HepG2 (cell line): Measurements from ENCODE around the gene FAHD1. TPM values are rescaled to one million over a fixed set of nuclear protein-coding genes. Genes with fewer than 3 reads are reported as not detected.

ENCODE experiments used
- ATF7-NPFF ChIP-seq: sonication (generic); formaldehyde crosslinking; IDR thresholded peaks from 2 replicates; pipeline ENCODE4 v1.8.1; 2023; ENCODE audit warnings: mild to moderate bottlenecking, low read depth, missing genetic modification reagents, moderate library complexity
- HDAC1 ChIP-seq: sonication (generic); formaldehyde crosslinking; IDR thresholded peaks from 2 replicates; pipeline ENCODE4 v1.5.1; 2020; ENCODE audit warnings: mild to moderate bottlenecking, missing genetic modification reagents
- HMGXB4 ChIP-seq, 2 experiments: sonication (generic) in 1 of 2; formaldehyde crosslinking in 1 of 2; IDR thresholded peaks; 2 replicates each; pipeline versions ENCODE4 v1.4.0 to v1.6.1; 2018 to 2020; ENCODE audit warnings: missing genetic modification reagents in 2 of 2, borderline replicate concordance in 1 of 2, low read depth in 1 of 2, mild to moderate bottlenecking in 1 of 2, missing biosample characterization in 1 of 2
- HNF4G ChIP-seq, 2 experiments: sonication (generic) in 1 of 2; formaldehyde crosslinking in 1 of 2; IDR thresholded peaks; 2 replicates each; pipeline versions ENCODE4 v1.4.0 to v1.6.1; 2011 to 2020; ENCODE audit warnings: borderline replicate concordance in 2 of 2, low read depth in 2 of 2, mild to moderate bottlenecking in 2 of 2, low read length in 1 of 2, missing genetic modification reagents in 1 of 2, moderate library complexity in 1 of 2
- HOXD1 ChIP-seq: sonication (generic); formaldehyde crosslinking; IDR thresholded peaks from 2 replicates; pipeline ENCODE4 v1.5.0; 2020; ENCODE audit warnings: missing genetic modification reagents
- POGZ ChIP-seq: sonication (generic); formaldehyde crosslinking; IDR thresholded peaks from 2 replicates; pipeline ENCODE4 v1.4.0; 2020; ENCODE audit warnings: mild to moderate bottlenecking, missing genetic modification reagents
- POLR2AphosphoS5 ChIP-seq: IDR thresholded peaks from 2 replicates; pipeline ENCODE4 v1.6.1; 2012; ENCODE audit warnings: low read depth, low read length
- SALL1 ChIP-seq: sonication (generic); formaldehyde crosslinking; IDR thresholded peaks from 2 replicates; pipeline ENCODE4 v1.8.0; 2022; ENCODE audit warnings: mild to moderate bottlenecking, missing genetic modification reagents
- SOX5 ChIP-seq: IDR thresholded peaks from 2 replicates; pipeline ENCODE4 v1.6.1; 2016; ENCODE audit warnings: borderline replicate concordance
- ZC3H13 ChIP-seq: sonication (generic); formaldehyde crosslinking; IDR thresholded peaks from 2 replicates; pipeline ENCODE4 v1.8.1; 2023; ENCODE audit warnings: mild to moderate bottlenecking, missing genetic modification reagents, moderate library complexity
- ZNF232 ChIP-seq: sonication (generic); formaldehyde crosslinking; IDR thresholded peaks from 2 replicates; pipeline ENCODE4 v1.4.0; 2020; ENCODE audit warnings: missing genetic modification reagents, borderline replicate concordance
- ZNF687 ChIP-seq: sonication (generic); formaldehyde crosslinking; IDR thresholded peaks from 2 replicates; pipeline ENCODE4 v1.5.1; 2020; ENCODE audit warnings: mild to moderate bottlenecking, missing genetic modification reagents, moderate library complexity
- polyA plus RNA-seq, 8 experiments: library from polyadenylated mRNA; depleted of rRNA in 3 of 8; stranded (reverse) in 7 of 8; unstranded in 1 of 8; fragments of >200 nt; fragmentation: Illumina TruSeq in 4 of 8; extraction: Trizol in 4 of 8; gene quantifications; 2 replicates each; pipeline versions ENCODE4 v1.2.1 to v1.2.3, GENCODE V29; 2011 to 2016; ENCODE audit warnings: low read depth in 4 of 8, missing spikeins in 1 of 8, mixed read lengths in 1 of 8; ENCODE audit not compliant: insufficient read depth in 1 of 8
- total RNA-seq, 5 experiments: library from RNA; depleted of rRNA; stranded (reverse); fragments of >200 nt; fragmentation: Illumina TruSeq; extraction: Trizol; gene quantifications; 2 replicates each; pipeline ENCODE4 v1.2.3, GENCODE V29; 2016; ENCODE audit warnings: low read depth in 1 of 5
- TF ChIP-seq, protein P1 (sequence below): sonication (generic); formaldehyde crosslinking; IDR thresholded peaks from 2 replicates; pipeline ENCODE4 v1.5.1; 2020; ENCODE audit warnings: mild to moderate bottlenecking, missing genetic modification reagents, borderline replicate concordance
- TF ChIP-seq, protein P2 (sequence below): sonication (generic); IDR thresholded peaks from 2 replicates; pipeline ENCODE4 v1.6.1; 2016; ENCODE audit warnings: low read depth, borderline replicate concordance

The FAHD1 gene
- total and polyA plus RNA-seq, 2 of the 13 experiments (the other 11 are each of a cell fraction or from before 2014, with no cell fraction given) = 39.0 to 45.3 TPM

DNA sequence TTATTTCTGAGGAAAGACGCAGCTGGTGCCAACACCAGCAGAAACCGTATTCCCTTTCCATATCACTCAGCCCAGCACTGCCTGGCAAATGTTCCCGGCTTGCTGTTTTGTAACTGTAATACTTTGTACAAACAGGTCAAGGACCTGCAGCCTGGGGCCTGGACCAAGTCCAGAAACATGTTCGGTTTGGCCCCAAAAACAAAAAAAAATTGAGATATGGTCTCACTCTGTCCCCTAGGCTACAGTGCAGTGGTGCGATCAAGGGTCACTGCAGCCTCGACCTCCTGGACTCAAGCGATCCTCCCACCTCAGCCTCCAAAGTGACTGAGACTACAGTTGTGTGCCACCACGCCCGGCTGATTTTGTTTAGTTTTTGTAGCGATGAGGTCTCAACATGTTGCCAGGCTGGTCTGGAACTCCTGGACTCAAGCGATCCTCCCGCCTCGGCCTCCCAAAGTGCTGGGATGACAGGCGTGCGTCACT lies 1.6 kb upstream of the FAHD1 start (continued):
- TF ChIP-seq ZNF687 (CRISPR knock-in tag) (peak; percentile 54), POLR2AphosphoS5 (peak; percentile 17; the same call in 1 of the 2 replicates), HNF4G (IDR thresholded peaks at IDR 0.05; ENCODE audit: borderline replicate concordance, low read depth, low read length) (peak; percentile 95), HNF4G (CRISPR knock-in tag; IDR thresholded peaks at IDR 0.05; ENCODE audit: borderline replicate concordance, low read depth) (0 out of 2 replicates have a peak, but pooled peaks have one; percentile 16), SALL1 (peak; percentile 79), ZC3H13 (CRISPR knock-in tag) (peak; percentile 67; the same call in 1 of the 2 replicates), SOX5 (peak; percentile 12; the same call in 1 of the 2 replicates), POGZ (CRISPR knock-in tag) (peak; percentile 75), HOXD1 (CRISPR knock-in tag) (0 out of 2 replicates have a peak, but pooled peaks have one; percentile 55), ATF7-NPFF (CRISPR knock-in tag) (no peak), HDAC1 (CRISPR knock-in tag) (peak; percentile 58), ZNF232 (CRISPR knock-in tag) (0 out of 2 replicates have a peak, but pooled peaks have one; percentile 24), HMGXB4 (CRISPR knock-in tag; IDR thresholded peaks at IDR 0.05; ENCODE audit: borderline replicate concordance in 1 of 2, low read depth in 1 of 2) (0 out of 4 replicates have a peak, but pooled peaks of 1 of the 2 experiments have one; percentile 37)
- TF ChIP-seq, protein P1, sequence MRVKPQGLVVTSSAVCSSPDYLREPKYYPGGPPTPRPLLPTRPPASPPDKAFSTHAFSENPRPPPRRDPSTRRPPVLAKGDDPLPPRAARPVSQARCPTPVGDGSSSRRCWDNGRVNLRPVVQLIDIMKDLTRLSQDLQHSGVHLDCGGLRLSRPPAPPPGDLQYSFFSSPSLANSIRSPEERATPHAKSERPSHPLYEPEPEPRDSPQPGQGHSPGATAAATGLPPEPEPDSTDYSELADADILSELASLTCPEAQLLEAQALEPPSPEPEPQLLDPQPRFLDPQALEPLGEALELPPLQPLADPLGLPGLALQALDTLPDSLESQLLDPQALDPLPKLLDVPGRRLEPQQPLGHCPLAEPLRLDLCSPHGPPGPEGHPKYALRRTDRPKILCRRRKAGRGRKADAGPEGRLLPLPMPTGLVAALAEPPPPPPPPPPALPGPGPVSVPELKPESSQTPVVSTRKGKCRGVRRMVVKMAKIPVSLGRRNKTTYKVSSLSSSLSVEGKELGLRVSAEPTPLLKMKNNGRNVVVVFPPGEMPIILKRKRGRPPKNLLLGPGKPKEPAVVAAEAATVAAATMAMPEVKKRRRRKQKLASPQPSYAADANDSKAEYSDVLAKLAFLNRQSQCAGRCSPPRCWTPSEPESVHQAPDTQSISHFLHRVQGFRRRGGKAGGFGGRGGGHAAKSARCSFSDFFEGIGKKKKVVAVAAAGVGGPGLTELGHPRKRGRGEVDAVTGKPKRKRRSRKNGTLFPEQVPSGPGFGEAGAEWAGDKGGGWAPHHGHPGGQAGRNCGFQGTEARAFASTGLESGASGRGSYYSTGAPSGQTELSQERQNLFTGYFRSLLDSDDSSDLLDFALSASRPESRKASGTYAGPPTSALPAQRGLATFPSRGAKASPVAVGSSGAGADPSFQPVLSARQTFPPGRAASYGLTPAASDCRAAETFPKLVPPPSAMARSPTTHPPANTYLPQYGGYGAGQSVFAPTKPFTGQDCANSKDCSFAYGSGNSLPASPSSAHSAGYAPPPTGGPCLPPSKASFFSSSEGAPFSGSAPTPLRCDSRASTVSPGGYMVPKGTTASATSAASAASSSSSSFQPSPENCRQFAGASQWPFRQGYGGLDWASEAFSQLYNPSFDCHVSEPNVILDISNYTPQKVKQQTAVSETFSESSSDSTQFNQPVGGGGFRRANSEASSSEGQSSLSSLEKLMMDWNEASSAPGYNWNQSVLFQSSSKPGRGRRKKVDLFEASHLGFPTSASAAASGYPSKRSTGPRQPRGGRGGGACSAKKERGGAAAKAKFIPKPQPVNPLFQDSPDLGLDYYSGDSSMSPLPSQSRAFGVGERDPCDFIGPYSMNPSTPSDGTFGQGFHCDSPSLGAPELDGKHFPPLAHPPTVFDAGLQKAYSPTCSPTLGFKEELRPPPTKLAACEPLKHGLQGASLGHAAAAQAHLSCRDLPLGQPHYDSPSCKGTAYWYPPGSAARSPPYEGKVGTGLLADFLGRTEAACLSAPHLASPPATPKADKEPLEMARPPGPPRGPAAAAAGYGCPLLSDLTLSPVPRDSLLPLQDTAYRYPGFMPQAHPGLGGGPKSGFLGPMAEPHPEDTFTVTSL = no peak
- TF ChIP-seq, protein P2, sequence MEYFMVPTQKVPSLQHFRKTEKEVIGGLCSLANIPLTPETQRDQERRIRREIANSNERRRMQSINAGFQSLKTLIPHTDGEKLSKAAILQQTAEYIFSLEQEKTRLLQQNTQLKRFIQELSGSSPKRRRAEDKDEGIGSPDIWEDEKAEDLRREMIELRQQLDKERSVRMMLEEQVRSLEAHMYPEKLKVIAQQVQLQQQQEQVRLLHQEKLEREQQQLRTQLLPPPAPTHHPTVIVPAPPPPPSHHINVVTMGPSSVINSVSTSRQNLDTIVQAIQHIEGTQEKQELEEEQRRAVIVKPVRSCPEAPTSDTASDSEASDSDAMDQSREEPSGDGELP = peak; percentile 51; the same call in 1 of the 2 replicates
